GM10266 (cell line): ENCODE data around the gene OR10C1.

Experiments used
- DNase-seq: peaks from one replicate; pipeline ENCODE4 v3.0.0; 2012; ENCODE audit errors: extremely low spot score
- TF ChIP-seq, protein P1 (sequence below): IDR thresholded peaks from 2 replicates; pipeline ENCODE4 v1.5.1; 2012; ENCODE audit warnings: mild to moderate bottlenecking, low read depth; ENCODE audit not compliant: control insufficient read depth, insufficient read depth; ENCODE audit errors: missing control alignments

The OR10C1 gene

DNA sequence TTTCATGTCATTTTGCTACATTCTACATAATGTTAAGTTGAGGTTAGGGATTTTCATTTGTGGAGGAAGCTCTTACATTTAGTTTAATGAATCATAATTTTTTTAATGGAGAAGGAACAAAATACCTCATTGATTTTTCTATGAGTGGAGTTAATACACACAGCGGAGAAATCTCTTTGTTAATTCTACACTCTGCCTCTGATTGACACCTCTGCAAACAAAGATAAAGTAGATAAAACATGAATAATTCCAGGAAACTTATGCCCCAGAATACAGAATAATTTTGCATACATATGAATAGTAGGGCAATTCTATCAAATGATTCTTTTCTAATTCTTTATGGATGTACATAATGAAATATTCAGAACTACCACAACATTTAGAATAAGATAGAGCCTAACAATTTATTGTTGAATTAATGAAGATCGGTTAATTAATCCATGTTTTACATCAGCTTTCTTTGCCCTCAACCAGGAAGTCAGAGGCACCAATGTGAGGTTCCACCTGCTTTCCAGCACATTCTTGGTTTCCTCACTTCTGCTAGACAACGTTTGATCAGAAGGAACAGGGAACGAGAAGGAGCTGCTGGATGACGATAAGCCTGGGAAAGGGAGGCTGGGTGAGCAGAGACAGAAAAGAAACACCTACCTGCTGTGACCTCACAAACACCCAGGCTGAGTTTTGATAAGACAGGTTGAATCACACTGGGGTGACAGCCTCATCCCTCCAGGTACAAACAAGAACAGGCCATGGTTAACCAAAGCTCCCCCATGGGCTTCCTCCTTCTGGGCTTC, 22.1 kb downstream of the OR10C1 start:
- TF ChIP-seq, protein P1, sequence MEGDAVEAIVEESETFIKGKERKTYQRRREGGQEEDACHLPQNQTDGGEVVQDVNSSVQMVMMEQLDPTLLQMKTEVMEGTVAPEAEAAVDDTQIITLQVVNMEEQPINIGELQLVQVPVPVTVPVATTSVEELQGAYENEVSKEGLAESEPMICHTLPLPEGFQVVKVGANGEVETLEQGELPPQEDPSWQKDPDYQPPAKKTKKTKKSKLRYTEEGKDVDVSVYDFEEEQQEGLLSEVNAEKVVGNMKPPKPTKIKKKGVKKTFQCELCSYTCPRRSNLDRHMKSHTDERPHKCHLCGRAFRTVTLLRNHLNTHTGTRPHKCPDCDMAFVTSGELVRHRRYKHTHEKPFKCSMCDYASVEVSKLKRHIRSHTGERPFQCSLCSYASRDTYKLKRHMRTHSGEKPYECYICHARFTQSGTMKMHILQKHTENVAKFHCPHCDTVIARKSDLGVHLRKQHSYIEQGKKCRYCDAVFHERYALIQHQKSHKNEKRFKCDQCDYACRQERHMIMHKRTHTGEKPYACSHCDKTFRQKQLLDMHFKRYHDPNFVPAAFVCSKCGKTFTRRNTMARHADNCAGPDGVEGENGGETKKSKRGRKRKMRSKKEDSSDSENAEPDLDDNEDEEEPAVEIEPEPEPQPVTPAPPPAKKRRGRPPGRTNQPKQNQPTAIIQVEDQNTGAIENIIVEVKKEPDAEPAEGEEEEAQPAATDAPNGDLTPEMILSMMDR, result no peak
- no peak for DNase-seq

DNA sequence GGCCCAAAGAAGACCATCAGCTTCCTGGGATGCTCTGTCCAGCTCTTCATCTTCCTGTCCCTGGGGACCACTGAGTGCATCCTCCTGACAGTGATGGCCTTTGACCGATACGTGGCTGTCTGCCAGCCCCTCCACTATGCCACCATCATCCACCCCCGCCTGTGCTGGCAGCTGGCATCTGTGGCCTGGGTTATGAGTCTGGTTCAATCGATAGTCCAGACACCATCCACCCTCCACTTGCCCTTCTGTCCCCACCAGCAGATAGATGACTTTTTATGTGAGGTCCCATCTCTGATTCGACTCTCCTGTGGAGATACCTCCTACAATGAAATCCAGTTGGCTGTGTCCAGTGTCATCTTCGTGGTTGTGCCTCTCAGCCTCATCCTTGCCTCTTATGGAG, 22.9 kb downstream of the OR10C1 start:
- TF ChIP-seq, protein P1, result no peak
- no peak for DNase-seq

DNA sequence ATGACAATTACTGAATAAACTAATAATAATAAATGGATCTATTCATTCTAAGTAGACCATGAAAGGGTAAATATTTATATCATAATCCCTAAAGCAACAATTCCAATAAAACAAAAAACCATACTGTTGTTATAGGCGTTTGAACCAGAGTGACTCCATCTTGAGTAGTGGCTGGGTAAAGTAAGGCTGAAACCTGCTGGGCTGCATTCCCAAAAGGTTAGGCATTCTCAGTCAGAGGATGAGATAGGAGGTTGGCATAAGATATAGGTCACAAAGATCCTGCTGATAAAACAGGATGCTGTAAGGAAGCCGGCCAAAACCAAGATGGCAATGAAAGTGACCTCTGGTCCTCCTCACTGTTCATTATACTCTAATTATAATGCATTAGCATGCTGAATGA, 26.2 kb downstream of the OR10C1 start:
- TF ChIP-seq, protein P1, result no peak
- no peak for DNase-seq

DNA sequence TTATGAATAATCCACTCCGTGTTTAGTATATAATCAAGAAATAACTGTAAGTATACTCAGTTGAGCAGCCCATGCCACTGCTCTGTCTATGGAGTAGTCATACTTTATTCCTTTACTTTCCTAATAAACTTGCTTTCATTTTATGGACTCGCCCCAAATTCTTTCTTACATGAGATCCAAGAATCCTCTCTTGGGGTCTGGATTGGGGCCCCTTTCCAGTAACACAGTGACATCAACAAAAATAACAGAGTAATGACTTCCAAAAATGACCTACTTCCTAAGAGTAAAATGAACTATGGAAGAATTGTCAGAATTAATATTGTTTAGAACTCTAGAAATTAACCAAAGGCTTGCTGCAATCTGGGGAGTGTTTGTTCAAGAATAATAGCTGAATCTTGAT, 26.7 kb downstream of the OR10C1 start:
- no peak for DNase-seq
- TF ChIP-seq, protein P1, result no peak

DNA sequence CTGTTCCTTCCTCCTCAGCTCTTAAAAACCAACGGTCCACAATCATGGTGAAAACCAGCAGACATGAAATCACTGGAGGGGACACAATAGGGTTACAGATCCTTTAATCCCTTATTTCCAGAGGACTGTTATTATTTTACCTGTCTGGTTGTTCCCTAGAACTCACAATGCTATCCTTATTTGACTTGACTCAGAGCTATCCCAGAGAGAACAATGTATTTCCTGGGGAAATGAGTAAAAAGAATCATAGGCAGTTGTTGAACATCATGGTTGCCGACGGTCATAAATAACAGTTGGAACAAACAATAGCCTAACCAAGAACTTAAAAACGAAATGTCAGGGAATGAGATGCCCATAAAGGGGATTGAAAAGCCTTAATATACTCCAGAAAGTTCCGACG, 27.1 kb downstream of the OR10C1 start:
- no peak for DNase-seq
- TF ChIP-seq, protein P1, result no peak

DNA sequence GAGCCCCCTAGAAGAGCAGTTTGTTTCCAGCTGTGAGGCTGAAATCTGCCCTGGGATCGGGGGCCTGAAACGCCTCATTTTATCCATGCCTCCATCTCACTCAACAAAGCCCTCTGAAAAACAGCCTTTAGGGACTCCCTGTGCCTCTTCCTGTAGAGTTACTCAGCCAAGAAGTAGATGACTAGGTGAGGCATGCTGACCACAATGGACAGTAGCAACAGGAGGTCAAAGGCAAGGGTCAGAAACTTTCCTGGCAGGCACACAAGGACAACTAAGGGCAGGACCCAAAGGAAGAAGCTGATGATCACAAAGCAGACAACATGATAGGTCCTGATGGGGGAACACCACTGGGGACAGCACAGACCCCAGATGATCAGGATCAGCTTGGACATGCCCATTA, 35.9 kb downstream of the OR10C1 start:
- DNase-seq, result no peak
- TF ChIP-seq, protein P1, result no peak

DNA sequence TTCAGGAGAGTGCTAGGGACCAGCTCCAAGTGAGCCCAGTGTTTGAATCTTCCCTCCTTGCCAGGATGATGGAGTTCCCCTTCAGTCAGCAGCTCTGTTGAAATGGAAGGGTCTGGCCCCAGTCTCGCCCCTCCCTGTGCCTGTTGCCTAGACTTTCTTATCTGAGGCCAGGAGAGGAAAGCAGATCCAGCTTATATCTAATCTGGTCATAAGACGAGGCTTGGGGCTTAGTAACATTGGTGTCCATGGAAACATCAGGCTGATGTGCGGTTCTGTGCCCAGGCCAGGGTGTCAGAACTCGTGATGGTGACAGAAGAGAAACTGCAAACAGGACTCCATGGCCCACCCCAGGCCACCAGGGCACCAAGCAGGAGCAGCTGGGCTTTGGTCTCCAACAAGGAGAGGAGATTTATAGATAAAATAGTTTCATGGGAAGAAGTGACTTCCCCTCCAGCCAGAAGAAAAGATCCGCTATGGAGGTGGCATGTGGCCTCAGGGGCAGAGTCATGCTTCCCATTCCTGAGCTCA, 38.9 kb downstream of the OR10C1 start:
- DNase-seq, result no peak
- TF ChIP-seq, protein P1, result no peak
